B cell (primary cell): ENCODE data around the gene CEND1. TPM values are rescaled to one million over a fixed set of nuclear protein-coding genes. Genes with fewer than 3 reads are reported as not detected.

Experiments
- ATAC-seq: fragments of 200-7000 bp; cut with Tn5 transposase; one replicate; pipeline ENCODE4 v1.10.0; 2021; ENCODE audit warnings: low read depth, mild to moderate bottlenecking, moderate number of reproducible peaks, moderate library complexity
- CTCF ChIA-PET: fragments of 350-600 bp; sonication (Branson Sonifier 250); formaldehyde crosslinking; loops from one replicate; lab custom pipeline; 2021; ENCODE audit warnings: antibody characterized with exemption, inconsistent platforms; lab: Charles Lee
- POLR2A ChIA-PET: fragments of 350-600 bp; sonication (Branson Sonifier 250); formaldehyde crosslinking; loops from one replicate; lab custom pipeline; 2021; ENCODE audit warnings: antibody characterized with exemption; lab: Charles Lee
- DNase-seq: peaks from one replicate; pipeline ENCODE4 v3.0.0; 2013
- H2AFZ ChIP-seq: 2 replicates; pipeline ENCODE4 v1.6.1; 2012; ENCODE audit warnings: mild to moderate bottlenecking, low read depth, low read length; ENCODE audit not compliant: insufficient read depth, poor library complexity, severe bottlenecking
- H3K27ac ChIP-seq, 2 donors: 1 replicate in 1 of 2; 2 replicates in 1 of 2; pipeline ENCODE4 v1.5.1; 2012 to 2013; ENCODE audit warnings: low read length in 2 of 2, mild to moderate bottlenecking in 2 of 2, moderate library complexity in 1 of 2
- H3K27me3 ChIP-seq, 4 experiments: fragments of 200-600 bp in 1 of 4; sonication (generic) in 1 of 4; replicated peaks in 1 of 4; 1 replicate in 2 of 4; 2 replicates in 2 of 4; pipeline versions ENCODE4 v1.6.1 to v1.7.0; 2013 to 2016; ENCODE audit warnings: low read length in 3 of 4, mild to moderate bottlenecking in 2 of 4, mixed read lengths in 1 of 4, moderate library complexity in 1 of 4; ENCODE audit not compliant: insufficient read depth in 4 of 4, control insufficient read depth in 3 of 4; ENCODE audit errors: control extremely low read depth in 1 of 4
- H3K36me3 ChIP-seq, 2 experiments: replicated peaks in 1 of 2; 1 replicate in 1 of 2; 2 replicates in 1 of 2; pipeline versions ENCODE4 v1.6.1 to v1.7.1; 2013; ENCODE audit warnings: low read length in 1 of 2; ENCODE audit not compliant: insufficient read depth in 2 of 2, control insufficient read depth in 1 of 2; ENCODE audit errors: control extremely low read depth in 1 of 2, extremely low read depth in 1 of 2
- H3K4me1 ChIP-seq, 2 donors: fragments of 200-600 bp in 1 of 2; sonication (generic) in 1 of 2; 1 replicate in 1 of 2; 2 replicates in 1 of 2; pipeline versions ENCODE4 v1.5.1 to v1.6.1; 2013 to 2017; ENCODE audit warnings: low read length in 2 of 2; ENCODE audit not compliant: control insufficient read depth in 2 of 2, insufficient read depth in 2 of 2
- H3K4me2 ChIP-seq: replicated peaks from 2 replicates; pipeline ENCODE3; 2012; ENCODE audit warnings: mild to moderate bottlenecking, low read depth, low read length; ENCODE audit not compliant: poor library complexity, severe bottlenecking
- H3K4me3 ChIP-seq, 5 experiments: fragments of 200-600 bp in 1 of 5; sonication (generic) in 1 of 5; 1 replicate in 3 of 5; 2 replicates in 2 of 5; pipeline versions ENCODE4 v1.5.1 to v1.7.0; 2011 to 2016; ENCODE audit warnings: low read length in 4 of 5, mild to moderate bottlenecking in 4 of 5, low read depth in 2 of 5, control low read depth in 1 of 5, moderate library complexity in 1 of 5; ENCODE audit not compliant: insufficient read depth in 1 of 5; ENCODE audit errors: control extremely low read depth in 1 of 5, extremely low read depth in 1 of 5
- H3K79me2 ChIP-seq: fragments of 200-600 bp; sonication (generic); one replicate; pipeline ENCODE4 v1.6.0; 2016; ENCODE audit warnings: low read length; ENCODE audit not compliant: control insufficient read depth, insufficient read depth
- H3K9ac ChIP-seq: fragments of 200-600 bp; sonication (generic); 2 replicates; pipeline ENCODE4 v1.6.1; 2017; ENCODE audit warnings: mild to moderate bottlenecking, low read length, moderate library complexity
- H3K9me3 ChIP-seq, 3 donors: one replicate each; pipeline versions ENCODE4 v1.6.1 to v1.7.1; 2013; ENCODE audit warnings: low read length in 2 of 3; ENCODE audit not compliant: control insufficient read depth in 2 of 3, insufficient read depth in 1 of 3; ENCODE audit errors: control extremely low read depth in 1 of 3
- H4K20me1 ChIP-seq: 2 replicates; pipeline ENCODE4 v1.6.0; 2012; ENCODE audit warnings: mild to moderate bottlenecking, low read length; ENCODE audit not compliant: insufficient read depth, control insufficient read depth, poor library complexity, severe bottlenecking
- H3K27ac Mint-ChIP-seq: one replicate; pipeline ENCODE4 v1.8.0; 2021; ENCODE audit warnings: mixed read lengths
- H3K27me3 Mint-ChIP-seq: one replicate; pipeline ENCODE4 v1.8.0; 2021; ENCODE audit warnings: mixed read lengths
- H3K4me1 Mint-ChIP-seq: one replicate; pipeline ENCODE4 v1.8.0; 2021; ENCODE audit warnings: mixed read lengths
- H3K4me3 Mint-ChIP-seq: one replicate; pipeline ENCODE4 v1.8.0; 2021; ENCODE audit warnings: mixed read lengths
- H3K9me3 Mint-ChIP-seq: one replicate; pipeline ENCODE4 v1.8.0; 2022; ENCODE audit warnings: mixed read lengths; ENCODE audit not compliant: insufficient read depth
- CTCF ChIP-seq: fragments of 200-600 bp; IDR thresholded peaks from one replicate; pipeline ENCODE4 v1.8.0; 2022; ENCODE audit warnings: antibody characterized with exemption, mild to moderate bottlenecking
- EZH2 ChIP-seq: IDR thresholded peaks from 2 replicates; pipeline ENCODE4 v1.6.1; 2012; ENCODE audit warnings: borderline replicate concordance, low read depth, mild to moderate bottlenecking, moderate library complexity, low read length; ENCODE audit not compliant: insufficient read depth, poor library complexity, severe bottlenecking
- WGBS: methylation state at CpG from one replicate; pipeline ENCODE4 v1.1.5; 2013; ENCODE audit warnings: missing lambda C conversion rate; ENCODE audit not compliant: insufficient coverage; 5-methylcytosine and 5-hydroxymethylcytosine counted together
- intact Hi-C: fragments of 100-400 bp; cut with micrococcal nuclease; formaldehyde crosslinking; loops from one replicate; pipeline ENCODE4 v1.10.0; 2022
- polyA plus RNA-seq: library from polyadenylated mRNA; depleted of rRNA; stranded (reverse); fragments of >200 nt; gene quantifications from 2 replicates; pipeline ENCODE4 v1.2.3, GENCODE V29; 2012
- total RNA-seq, 2 donors: library from RNA; stranded (reverse); fragments of 120-200 nt in 1 of 2; gene quantifications; 1 replicate in 1 of 2; 2 replicates in 1 of 2; pipeline versions ENCODE4 v1.2.3 to v1.2.4, GENCODE V29; 2013 to 2022

The CEND1 gene
- total and polyA plus RNA-seq, 2 donors (not counting 1 experiment from before 2014, with no cell fraction given), result 0.13 to 0.39 TPM

GRCh38 chr11:821512-822371, 31.9 kb upstream of the CEND1 start:
- no peak for TF ChIP-seq EZH2
- TF ChIP-seq CTCF, result no peak
- no peak overlapping the region for H3K9ac ChIP-seq
- POLR2A ChIA-PET, result interaction anchor here (3.7 kb wide), 1 partner anchor 8 kb away, joined by 57 read pairs; the partner anchor contains the start of genes CD151 and CRACR2B
- peaks cover 0 to 2% (median 0%) of the 10 kb centered on the region in 4 experiments for H3K27me3 ChIP-seq
- Mint-ChIP-seq H3K27me3 (no peaks in the 10 kb centered on the region), H3K4me1 (peaks cover 25% of the 10 kb centered on the region), H3K4me3 (peak overlapping the region; percentile 32), H3K27ac (no peak overlapping the region), H3K9me3 (no peaks in the 10 kb centered on the region)
- no peaks in the 10 kb centered on the region for H3K9me3 ChIP-seq
- H4K20me1 ChIP-seq, result peaks cover 59% of the 10 kb centered on the region
- ATAC-seq (no peak), DNase-seq (no peak)
- peaks cover 23 to 32% of the 10 kb centered on the region in 2 donors for H3K4me1 ChIP-seq
- H3K79me2 ChIP-seq, result peaks cover 24% of the 10 kb centered on the region
- H3K4me3 ChIP-seq, result no peak overlapping the region
- no peak overlapping the region for H3K4me2 ChIP-seq
- peaks cover 0 to 30% of the 10 kb centered on the region in 2 experiments for H3K36me3 ChIP-seq
- no peak overlapping the region for H2AFZ ChIP-seq
- no peak overlapping the region for H3K27ac ChIP-seq
- CTCF ChIA-PET, result no interaction called here
- 74% methylated on average over 11 of the region's 22 CpGs for WGBS
- intact Hi-C loops, result no loop called here
